H1 (cell line): ENCODE data around the gene DBP. TPM values are rescaled to one million over a fixed set of nuclear protein-coding genes. Genes with fewer than 3 reads are reported as not detected.

Experiments
- CTCF ChIA-PET: fragments of 300-600 bp; sonication (Branson Sonifier 250); formaldehyde crosslinking; loops from one replicate; lab custom pipeline; 2021; ENCODE audit not compliant: partially characterized antibody; lab: Charles Lee
- POLR2A ChIA-PET: fragments of 300-600 bp; sonication (Branson Sonifier 250); formaldehyde crosslinking; loops from one replicate; lab custom pipeline; 2021; ENCODE audit warnings: inconsistent platforms; ENCODE audit not compliant: partially characterized antibody; lab: Charles Lee
- DNase-seq, 2 experiments: peaks; one replicate each; pipeline versions ENCODE4 v3.0.0 to v3.0.0-alpha.2; 2010 to 2022; ENCODE audit warnings: low spot score in 2 of 2, low read depth in 1 of 2, mixed read lengths in 1 of 2
- FAIRE-seq: peaks from 2 replicates; lab custom pipeline; 2011; peaks lifted over from hg19 to GRCh38; lab: Jason Lieb, UNC
- H2AFZ ChIP-seq: 2 replicates; pipeline ENCODE4 v1.8.1; 2012; ENCODE audit warnings: low read length, inconsistent platforms
- H2AK5ac ChIP-seq: 2 replicates; pipeline ENCODE4 v1.6.1; 2013; ENCODE audit warnings: low read depth, low read length
- H2BK120ac ChIP-seq: replicated peaks from 2 replicates; pipeline ENCODE3; 2013; ENCODE audit warnings: low read depth, low read length, inconsistent platforms
- H2BK12ac ChIP-seq: 2 replicates; pipeline ENCODE4 v1.6.1; 2013; ENCODE audit warnings: low read depth, low read length
- H2BK15ac ChIP-seq: 2 replicates; pipeline ENCODE4 v1.6.1; 2013; ENCODE audit warnings: low read length
- H2BK20ac ChIP-seq: 2 replicates; pipeline ENCODE4 v1.6.1; 2013; ENCODE audit warnings: low read length
- H2BK5ac ChIP-seq: 2 replicates; pipeline ENCODE4 v1.6.1; 2013; ENCODE audit warnings: low read depth, low read length
- H3K14ac ChIP-seq: 2 replicates; pipeline ENCODE4 v1.6.1; 2013; ENCODE audit warnings: inconsistent platforms; ENCODE audit not compliant: insufficient read length
- H3K18ac ChIP-seq: 2 replicates; pipeline ENCODE4 v1.6.1; 2013; ENCODE audit warnings: low read length; ENCODE audit errors: extremely low read depth
- H3K23ac ChIP-seq: 2 replicates; pipeline ENCODE4 v1.6.1; 2013; ENCODE audit warnings: inconsistent platforms; ENCODE audit not compliant: insufficient read length
- H3K23me2 ChIP-seq: 2 replicates; pipeline ENCODE4 v1.6.1; 2013; ENCODE audit warnings: low read depth, low read length
- H3K27ac ChIP-seq: 2 replicates; pipeline ENCODE4 v1.6.1; 2011; ENCODE audit warnings: low read depth, low read length, inconsistent platforms
- H3K27me3 ChIP-seq, 4 experiments: replicated peaks in 1 of 4; 1 replicate in 1 of 4; 2 replicates in 3 of 4; pipeline versions ENCODE4 v1.6.1 to v1.8.1; 2011 to 2013; ENCODE audit warnings: low read length in 3 of 4, mild to moderate bottlenecking in 3 of 4, inconsistent platforms in 2 of 4, mixed read lengths in 2 of 4, moderate library complexity in 1 of 4; ENCODE audit not compliant: control insufficient read depth in 3 of 4, insufficient read depth in 3 of 4; ENCODE audit errors: extremely low read depth in 1 of 4
- H3K36me3 ChIP-seq, 4 experiments: 2 replicates each; pipeline versions ENCODE4 v1.6.1 to v1.8.1; 2011 to 2013; ENCODE audit warnings: mild to moderate bottlenecking in 4 of 4, low read length in 3 of 4, moderate library complexity in 2 of 4, control low read depth in 1 of 4, inconsistent platforms in 1 of 4; ENCODE audit not compliant: insufficient read depth in 4 of 4, control insufficient read depth in 2 of 4
- H3K4ac ChIP-seq: replicated peaks from 2 replicates; pipeline ENCODE3; 2013; ENCODE audit warnings: low read length, low read depth, mixed read lengths, inconsistent platforms; ENCODE audit not compliant: insufficient read length
- H3K4me1 ChIP-seq, 4 experiments: replicated peaks in 1 of 4; 1 replicate in 1 of 4; 2 replicates in 3 of 4; pipeline versions ENCODE4 v1.6.1 to v1.8.1; 2011 to 2013; ENCODE audit warnings: low read length in 3 of 4, inconsistent platforms in 2 of 4, mixed read lengths in 1 of 4; ENCODE audit not compliant: insufficient read depth in 4 of 4, control insufficient read depth in 3 of 4
- H3K4me2 ChIP-seq, 2 experiments: 2 replicates each; pipeline versions ENCODE4 v1.6.1 to v1.8.1; 2011 to 2013; ENCODE audit warnings: low read depth in 2 of 2, low read length in 2 of 2, control low read depth in 1 of 2, inconsistent platforms in 1 of 2, mild to moderate bottlenecking in 1 of 2; ENCODE audit not compliant: insufficient read depth in 1 of 2
- H3K4me3 ChIP-seq, 4 experiments: fragments of 200-600, 300-600 bp in 1 of 4; sonication (generic), shearing (Covaris generic), sonication (Bioruptor Twin) in 1 of 4; 2 replicates each; pipeline versions ENCODE4 v1.5.1 to v1.8.1; 2011 to 2016; ENCODE audit warnings: low read length in 4 of 4, low read depth in 3 of 4, control low read depth in 2 of 4, inconsistent platforms in 2 of 4, mild to moderate bottlenecking in 2 of 4, mixed read lengths in 1 of 4, moderate library complexity in 1 of 4; ENCODE audit not compliant: insufficient read depth in 2 of 4; ENCODE audit errors: extremely low read depth in 1 of 4
- H3K56ac ChIP-seq: replicated peaks from 2 replicates; pipeline ENCODE3; 2013; ENCODE audit warnings: low read depth, mild to moderate bottlenecking, mixed read lengths, low read length, inconsistent platforms; ENCODE audit not compliant: insufficient read length
- H3K79me1 ChIP-seq: 2 replicates; pipeline ENCODE4 v1.6.1; 2013; ENCODE audit warnings: low read depth, low read length, control low read depth
- H3K79me2 ChIP-seq, 2 experiments: 2 replicates each; pipeline versions ENCODE4 v1.6.1 to v1.8.1; 2012 to 2013; ENCODE audit warnings: low read length in 2 of 2, mild to moderate bottlenecking in 2 of 2, inconsistent platforms in 1 of 2; ENCODE audit not compliant: insufficient read depth in 2 of 2, control insufficient read depth in 1 of 2
- H3K9ac ChIP-seq, 4 experiments: replicated peaks in 1 of 4; 1 replicate in 1 of 4; 2 replicates in 3 of 4; pipeline versions ENCODE4 v1.6.1 to v1.8.1; 2011 to 2013; ENCODE audit warnings: low read depth in 3 of 4, low read length in 3 of 4, control low read depth in 2 of 4, mild to moderate bottlenecking in 2 of 4, moderate library complexity in 2 of 4, inconsistent platforms in 1 of 4; ENCODE audit errors: extremely low read depth in 1 of 4
- H3K9me3 ChIP-seq, 2 experiments: 2 replicates each; pipeline versions ENCODE4 v1.6.1 to v1.8.1; 2012 to 2013; ENCODE audit warnings: mild to moderate bottlenecking in 2 of 2, moderate library complexity in 2 of 2, control low read depth in 1 of 2, inconsistent platforms in 1 of 2, low read depth in 1 of 2, low read length in 1 of 2, mixed read lengths in 1 of 2; ENCODE audit not compliant: insufficient read depth in 2 of 2
- H4K20me1 ChIP-seq, 2 experiments: replicated peaks in 1 of 2; 2 replicates each; pipeline versions ENCODE3 to v1.8.1; 2011 to 2013; ENCODE audit warnings: inconsistent platforms in 2 of 2, low read length in 2 of 2, mild to moderate bottlenecking in 1 of 2; ENCODE audit not compliant: insufficient read depth in 2 of 2, control insufficient read depth in 1 of 2
- H4K5ac ChIP-seq: 2 replicates; pipeline ENCODE4 v1.6.1; 2013; ENCODE audit warnings: low read length, low read depth, mixed read lengths, inconsistent platforms; ENCODE audit not compliant: insufficient read length
- H4K8ac ChIP-seq: 2 replicates; pipeline ENCODE4 v1.8.0; 2013; ENCODE audit warnings: mild to moderate bottlenecking, moderate library complexity, low read length, inconsistent platforms; ENCODE audit not compliant: insufficient read depth; ENCODE audit errors: extremely low read depth
- H4K91ac ChIP-seq: replicated peaks from 2 replicates; pipeline ENCODE3; 2013; ENCODE audit warnings: low read length, mixed read lengths, inconsistent platforms; ENCODE audit not compliant: insufficient read length
- CBX5 ChIP-seq: fragments of 300-800, 300-1000 bp; sonication (generic); IDR thresholded peaks from 2 replicates; pipeline ENCODE4 v1.7.1; 2016; ENCODE audit warnings: antibody characterized with exemption, low read length, low read depth
- KDM1A ChIP-seq: fragments of 200-600, 300-600 bp; sonication (generic); IDR thresholded peaks from 2 replicates; pipeline ENCODE4 v1.7.1; 2016; ENCODE audit warnings: mild to moderate bottlenecking, low read length, borderline replicate concordance
- KDM4A ChIP-seq: IDR thresholded peaks from one replicate; pipeline ENCODE4 v1.7.1; 2012; ENCODE audit warnings: low read depth, mild to moderate bottlenecking, moderate library complexity, low read length, inconsistent platforms; ENCODE audit not compliant: severe bottlenecking
- KDM5A ChIP-seq: fragments of 200-600 bp; IDR thresholded peaks from 2 replicates; pipeline ENCODE4 v1.7.1; 2012; ENCODE audit warnings: mild to moderate bottlenecking, low read length, inconsistent platforms, mixed read lengths
- NRF1 ChIP-seq: IDR thresholded peaks from 2 replicates; pipeline ENCODE4 v1.6.1; 2011; ENCODE audit warnings: mild to moderate bottlenecking, low read depth, low read length, improper control_type of control experiment
- RAD21 ChIP-seq, 2 experiments: IDR thresholded peaks in 1 of 2; conservative IDR thresholded peaks in 1 of 2; 2 replicates each; pipeline ENCODE4 v1.6.1; 2011; ENCODE audit warnings: low read depth in 2 of 2, low read length in 2 of 2, improper control_type of control experiment in 1 of 2, inconsistent platforms in 1 of 2, mild to moderate bottlenecking in 1 of 2, moderate library complexity in 1 of 2
- WGBS, 2 experiments: shearing (Covaris generic) in 1 of 2; methylation state at CpG; one replicate each; pipeline versions ENCODE4 v1.1.6 to v1.1.7; 2013 to 2015; ENCODE audit warnings: low lambda C conversion rate in 2 of 2, mixed read lengths in 2 of 2, inconsistent platforms in 1 of 2, low coverage in 1 of 2, missing lambda C conversion rate in 1 of 2; ENCODE audit not compliant: insufficient replicate concordance in 2 of 2, insufficient coverage in 1 of 2, insufficient read length in 1 of 2; ENCODE audit errors: extremely low coverage in 1 of 2, missing lambda C conversion rate in 1 of 2; 5-methylcytosine and 5-hydroxymethylcytosine counted together
- polyA plus RNA-seq, 7 experiments: library from polyadenylated mRNA; depleted of rRNA in 3 of 7; stranded (reverse) in 5 of 7; unstranded in 2 of 7; fragments of >200 nt in 5 of 7; fragments of 200-250 nt in 2 of 7; gene quantifications; 1 replicate in 5 of 7; 2 replicates in 1 of 7; 4 replicates in 1 of 7; pipeline versions ENCODE4 v1.2.1 to v1.2.3, GENCODE V29; 2011 to 2013; ENCODE audit warnings: missing spikeins in 2 of 7, mixed read lengths in 2 of 7
- total RNA-seq: library from RNA; stranded (reverse); fragmentation: NEBNext Ultra II Directional; extraction: Animal tissue kit (Norgen Biotek cat#: 25700); gene quantifications from 2 replicates; pipeline ENCODE4 v1.2.1, GENCODE V29; 2021
- TF ChIP-seq, protein P1 (sequence below): IDR thresholded peaks from 2 replicates; pipeline ENCODE4 v1.6.1; 2012; ENCODE audit warnings: inconsistent platforms
- TF ChIP-seq, protein P2 (sequence below): IDR thresholded peaks from 2 replicates; pipeline ENCODE4 v1.6.1; 2011; ENCODE audit warnings: low read length, improper control_type of control experiment

DBP gene
- total and polyA plus RNA-seq, 2 of the 8 experiments (the other 6 are each of a cell fraction or from before 2014, with no cell fraction given), result 7.5 to 8.3 TPM

GRCh38 chr19:48588670-48589401, 48.3 kb downstream of the DBP start:
- Histone ChIP-seq H2AK5ac (no peak overlapping the region), H3K27ac (no peak overlapping the region), H3K4me1 (peaks cover 0 to 7% (median 1%) of the 10 kb centered on the region in 4 experiments; a peak in 4 of 7 replicates), H3K4me2 (peak overlapping the region; percentile 57 to 87), H2BK20ac (peak overlapping the region; percentile 61; the same call in 1 of the 2 replicates), H4K91ac (no peak overlapping the region), H3K23ac (no peak overlapping the region), H4K8ac (peak overlapping the region; percentile 81; the same call in 1 of the 2 replicates), H2BK5ac (peak overlapping the region; percentile 52; the same call in 1 of the 2 replicates), H3K4ac (no peak overlapping the region), H3K79me1 (no peaks in the 10 kb centered on the region), H4K20me1 (no peaks in the 10 kb centered on the region), H2AFZ (peak overlapping the region; percentile 43; the same call in 1 of the 2 replicates), H3K9me3 (no peaks in the 10 kb centered on the region), H3K9ac (no peak overlapping the region), H2BK15ac (0 out of 2 replicates have a peak overlapping the region, but pooled peaks have one; percentile 88), H3K14ac (no peak overlapping the region), H3K56ac (no peak overlapping the region), H3K4me3 (peak overlapping the region; percentile 29 to 58 (median 40); a peak in 7 of 8 replicates), H4K5ac (no peak overlapping the region), H3K79me2 (no peaks in the 10 kb centered on the region), H2BK12ac (peak overlapping the region; percentile 50; the same call in 1 of the 2 replicates), H3K27me3 (peaks cover 0 to 7% (median 1%) of the 10 kb centered on the region in 4 experiments; a peak in 2 of 7 replicates), H3K23me2 (peaks cover 5% of the 10 kb centered on the region; the same call in 1 of the 2 replicates), H3K18ac (no peak overlapping the region; the same call in 1 of the 2 replicates), H3K36me3 (no peaks in the 10 kb centered on the region), H2BK120ac (no peak overlapping the region)
- ChIA-PET CTCF (interaction anchor here (0.6 to 16.8 kb wide), 21 partner anchors 8 to 570 kb away, joined by 3 to 353 read pairs (median 4); partner anchors contain the start of genes FAM83E, RPL18 and SPACA4), POLR2A (interaction anchor here (0.6 to 16.9 kb wide), 8 partner anchors 13 to 371 kb away, joined by 3 to 175 read pairs (median 4); partner anchors contain the start of genes FAM83E, RPL18 and SPHK2)
- FAIRE-seq (no peak), DNase-seq (peak; percentile 79 to 99)
- 10% methylated on average over 28 of the region's 36 CpGs; no CpG with 5 or more reads in 1 of the 2 experiments for WGBS, 2 experiments
- TF ChIP-seq KDM5A, result no peak
- 0 out of 2 replicates have a peak, but pooled peaks have one; percentile 15 for TF ChIP-seq NRF1
- peak; percentile 57 to 71 for TF ChIP-seq RAD21 (IDR thresholded peaks at IDR 0.05 in 1 of 2, conservative IDR thresholded peaks at IDR 0.05 in 1 of 2; ENCODE audit: low read depth in 2 of 2, low read length in 2 of 2)
- TF ChIP-seq, protein P1, sequence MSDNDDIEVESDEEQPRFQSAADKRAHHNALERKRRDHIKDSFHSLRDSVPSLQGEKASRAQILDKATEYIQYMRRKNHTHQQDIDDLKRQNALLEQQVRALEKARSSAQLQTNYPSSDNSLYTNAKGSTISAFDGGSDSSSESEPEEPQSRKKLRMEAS, result peak; percentile 76
- TF ChIP-seq KDM4A, result peak; percentile 70
- TF ChIP-seq CBX5, result no peak
- TF ChIP-seq, protein P2, sequence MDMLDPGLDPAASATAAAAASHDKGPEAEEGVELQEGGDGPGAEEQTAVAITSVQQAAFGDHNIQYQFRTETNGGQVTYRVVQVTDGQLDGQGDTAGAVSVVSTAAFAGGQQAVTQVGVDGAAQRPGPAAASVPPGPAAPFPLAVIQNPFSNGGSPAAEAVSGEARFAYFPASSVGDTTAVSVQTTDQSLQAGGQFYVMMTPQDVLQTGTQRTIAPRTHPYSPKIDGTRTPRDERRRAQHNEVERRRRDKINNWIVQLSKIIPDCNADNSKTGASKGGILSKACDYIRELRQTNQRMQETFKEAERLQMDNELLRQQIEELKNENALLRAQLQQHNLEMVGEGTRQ, result peak; percentile 32; the same call in 1 of the 2 replicates
- peak; percentile 100 for TF ChIP-seq KDM1A
